GM20000 (cell line): ENCODE data around the gene EIF4G3.

Source experiments
- DNase-seq: peaks from one replicate; pipeline ENCODE4 v3.0.0; 2012; ENCODE audit warnings: low spot score
- CTCF ChIP-seq: IDR thresholded peaks from 2 replicates; pipeline ENCODE4 v1.5.1; 2012; ENCODE audit warnings: mild to moderate bottlenecking, control low read depth; ENCODE audit errors: extremely low read depth, missing control alignments

EIF4G3 gene

GRCh38 chr1:21068937-21069336 lies 107.8 kb downstream of the EIF4G3 start:
- no peak for TF ChIP-seq CTCF
- no peak for DNase-seq

- no peak for DNase-seq
- no peak for TF ChIP-seq CTCF
These were observed 109.0 kb downstream of the EIF4G3 start for GRCh38 chr1:21067551-21068227.

GRCh38 chr1:21066356-21067012 lies 110.2 kb downstream of the EIF4G3 start:
- no peak for DNase-seq

GRCh38 chr1:21065851-21066250 lies 110.8 kb downstream of the EIF4G3 start:
- TF ChIP-seq CTCF, result no peak
- DNase-seq, result no peak

More at GRCh38 chr1:21066356-21067012, 110.2 kb downstream of the EIF4G3 start:
- TF ChIP-seq CTCF, result no peak

GRCh38 chr1:21064057-21064456 lies 112.6 kb downstream of the EIF4G3 start:
- TF ChIP-seq CTCF, result no peak
- no peak for DNase-seq

- DNase-seq, result no peak
- no peak for TF ChIP-seq CTCF
These were observed 116.2 kb downstream of the EIF4G3 start for GRCh38 chr1:21060523-21060922.

GRCh38 chr1:21059021-21059420 lies 117.7 kb downstream of the EIF4G3 start:
- no peak for TF ChIP-seq CTCF
- no peak for DNase-seq
